Common myeloid progenitor, CD34-positive (primary cell): Measurements from ENCODE around the gene BBS2. TPM values are rescaled to one million over a fixed set of nuclear protein-coding genes. Genes with fewer than 3 reads are reported as not detected.

ENCODE experiments used
- CTCF ChIA-PET: fragments of 350-600 bp; sonication (Branson Sonifier 250); formaldehyde crosslinking; loops from one replicate; lab custom pipeline; 2021; ENCODE audit warnings: antibody characterized with exemption; lab: Charles Lee
- POLR2A ChIA-PET: fragments of 350-600 bp; sonication (Branson Sonifier 250); formaldehyde crosslinking; loops from one replicate; lab custom pipeline; 2021; ENCODE audit warnings: antibody characterized with exemption; lab: Charles Lee
- DNase-seq, 3 donors: peaks; one replicate each; pipeline versions ENCODE4 v3.0.0 to v3.0.0-alpha.2; 2013
- H3K27ac ChIP-seq, 2 experiments: 1 replicate in 1 of 2; 2 replicates in 1 of 2; pipeline ENCODE4 v1.7.0; 2013; ENCODE audit warnings: inconsistent platforms in 2 of 2, low read length in 2 of 2, mild to moderate bottlenecking in 2 of 2, low read depth in 1 of 2, moderate library complexity in 1 of 2; ENCODE audit not compliant: severe bottlenecking in 2 of 2, insufficient read depth in 1 of 2, poor library complexity in 1 of 2
- H3K27me3 ChIP-seq, 5 experiments: replicated peaks in 2 of 5; 1 replicate in 3 of 5; 2 replicates in 2 of 5; pipeline versions ENCODE4 v1.6.1 to v1.7.0; 2013; ENCODE audit warnings: low read length in 4 of 5, mild to moderate bottlenecking in 2 of 5, moderate library complexity in 2 of 5, inconsistent platforms in 1 of 5; ENCODE audit not compliant: insufficient read depth in 5 of 5, control insufficient read depth in 4 of 5
- H3K36me3 ChIP-seq, 4 experiments: 1 replicate in 2 of 4; 2 replicates in 2 of 4; pipeline versions ENCODE4 v1.6.1 to v1.7.0; 2013; ENCODE audit warnings: low read length in 3 of 4, control low read depth in 1 of 4, mild to moderate bottlenecking in 1 of 4; ENCODE audit not compliant: control insufficient read depth in 4 of 4, insufficient read depth in 4 of 4
- H3K4me1 ChIP-seq, 4 experiments: 1 replicate in 3 of 4; 2 replicates in 1 of 4; pipeline versions ENCODE4 v1.6.1 to v1.7.1; 2013; ENCODE audit warnings: low read length in 3 of 4, mild to moderate bottlenecking in 3 of 4, control low read depth in 1 of 4, inconsistent platforms in 1 of 4, moderate library complexity in 1 of 4; ENCODE audit not compliant: control insufficient read depth in 4 of 4, insufficient read depth in 4 of 4; ENCODE audit errors: control extremely low read depth in 1 of 4
- H3K4me3 ChIP-seq, 7 experiments: 1 replicate in 4 of 7; 2 replicates in 3 of 7; pipeline versions ENCODE4 v1.5.1 to v1.7.0; 2013; ENCODE audit warnings: mild to moderate bottlenecking in 7 of 7, low read length in 6 of 7, moderate library complexity in 6 of 7, inconsistent platforms in 2 of 7, low read depth in 2 of 7, control low read depth in 1 of 7; ENCODE audit not compliant: insufficient read depth in 4 of 7, control insufficient read depth in 1 of 7; ENCODE audit errors: extremely low read depth in 1 of 7
- H3K9me3 ChIP-seq, 5 experiments: 1 replicate in 4 of 5; 2 replicates in 1 of 5; pipeline versions ENCODE4 v1.6.1 to v1.7.1; 2013; ENCODE audit warnings: low read length in 4 of 5, mild to moderate bottlenecking in 2 of 5, inconsistent platforms in 1 of 5, low read depth in 1 of 5, moderate library complexity in 1 of 5; ENCODE audit not compliant: control insufficient read depth in 4 of 5, insufficient read depth in 2 of 5; ENCODE audit errors: control extremely low read depth in 1 of 5
- WGBS: methylation state at CpG from one replicate; pipeline ENCODE4 v1.1.5; 2013; ENCODE audit not compliant: insufficient coverage; 5-methylcytosine and 5-hydroxymethylcytosine counted together
- polyA plus RNA-seq: library from polyadenylated mRNA; unstranded; fragments of 120-200 nt; gene quantifications from one replicate; pipeline ENCODE4 v1.2.1, GENCODE V29; 2013

Gene BBS2
- 54.7 TPM for polyA plus RNA-seq

- H3K27ac ChIP-seq: peak within 1 kb of the TSS; percentile 58 to 72
- under 1% methylated on average over 53 of the region's 65 CpGs for WGBS
- H3K9me3 ChIP-seq: no peaks in the 10 kb centered on the region
- POLR2A ChIA-PET: no interaction called here
- no peaks in the 10 kb centered on the region for H3K36me3 ChIP-seq
- peak within 1 kb of the TSS; percentile 88 to 98 (median 96) for H3K4me3 ChIP-seq
- peak; percentile 84 to 94 (median 93) for DNase-seq
- CTCF ChIA-PET: interaction anchor here (1.0 to 2.0 kb wide), 3 partner anchors 45 to 84 kb away, joined by 3 to 5 read pairs (median 4); partner anchors contain the start of gene MT4
- peaks cover 4 to 14% (median 9%) of the 10 kb centered on the region in 4 experiments for H3K4me1 ChIP-seq
- no peaks in the 10 kb centered on the region for H3K27me3 ChIP-seq
Measured at GRCh38 chr16:56519459-56520250, at the start of gene BBS2. Gene BBS2 (minus strand): TSS chr16:56520024. CDS start chr16:56519862, 162 bp downstream.

DNA sequence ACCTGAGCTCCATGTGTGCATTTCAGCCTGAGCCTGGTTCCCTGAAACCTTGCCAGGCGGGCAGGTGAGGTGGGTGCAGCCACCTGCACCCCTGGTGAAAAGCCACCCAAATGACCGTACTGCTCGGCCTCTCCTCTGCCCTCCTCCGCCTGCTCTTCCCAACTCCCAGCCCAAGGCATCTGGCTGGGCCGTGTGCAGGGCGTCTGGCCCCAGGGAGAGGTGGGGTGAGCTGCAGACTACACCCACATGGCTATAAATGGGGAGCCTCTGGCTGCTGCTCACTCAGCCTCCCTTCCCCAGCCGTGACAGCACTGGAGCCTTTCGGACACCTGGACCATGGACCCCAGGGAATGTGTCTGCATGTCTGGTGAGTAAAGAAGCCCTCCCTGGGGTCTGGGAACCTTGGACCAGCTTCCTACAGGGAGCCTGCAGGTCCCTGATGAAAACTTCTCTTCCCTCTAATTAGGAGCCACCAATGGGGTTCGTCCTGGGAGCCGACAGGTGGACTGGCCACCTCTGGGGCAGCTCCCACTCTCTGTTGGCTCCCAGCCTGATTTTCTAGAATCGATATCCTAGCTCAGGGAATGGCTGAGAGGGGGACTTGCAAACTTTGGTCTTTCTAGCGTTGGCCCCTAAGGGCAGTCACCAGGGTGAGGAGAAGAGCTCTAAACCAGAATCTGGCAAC lies 45.1 kb upstream of the BBS2 start, which contains the start of gene MT4:
Gene MT4, plus strand, starts transcription at position 281 of the 685 bp plus-strand sequence. Its CDS starts 56 bp downstream, at position 337.
- ChIA-PET CTCF (interaction anchor here (1.9 kb wide), 1 partner anchor 46 kb away, joined by 4 read pairs; no protein-coding TSS in a partner anchor), POLR2A (no interaction called here)
- DNase-seq: no peak
- H3K9me3 ChIP-seq: no peaks in the 10 kb centered on the region
- peaks cover 0 to 13% (median 0%) of the 10 kb centered on the region in 5 experiments for H3K27me3 ChIP-seq
- no peaks in the 10 kb centered on the region for H3K36me3 ChIP-seq
- 91% methylated on average over 9 of the region's 12 CpGs for WGBS
- H3K27ac ChIP-seq: no peak within 1 kb of the TSS
- H3K4me3 ChIP-seq: no peak within 1 kb of the TSS
- no peaks in the 10 kb centered on the region for H3K4me1 ChIP-seq

DNA sequence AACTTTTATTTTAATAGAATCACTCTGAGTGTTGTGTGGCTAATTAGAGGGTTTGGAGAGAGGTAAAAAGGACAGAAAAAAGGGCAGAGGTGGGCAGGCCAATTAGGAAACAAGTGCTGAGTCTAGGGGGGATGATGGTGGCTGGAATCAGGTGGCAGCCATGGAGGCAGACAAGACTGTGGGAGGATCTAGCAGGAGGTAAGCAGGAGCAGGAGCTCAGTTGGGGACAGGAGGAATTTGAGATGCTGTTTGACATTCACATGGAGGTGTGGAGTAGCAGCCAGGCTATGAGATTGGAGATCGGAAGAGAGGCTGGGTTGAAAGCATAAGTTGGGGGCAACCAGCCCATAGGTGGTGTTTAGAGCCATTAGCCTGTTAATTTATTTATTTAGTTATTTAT lies 41.3 kb upstream of the BBS2 start:
- POLR2A ChIA-PET: no interaction called here
- no peaks in the 10 kb centered on the region for H3K4me1 ChIP-seq
- H3K4me3 ChIP-seq: no peak overlapping the region
- no peak overlapping the region for H3K27ac ChIP-seq
- 100% methylated on average over 1 of the region's 1 CpG for WGBS
- no peak for DNase-seq
- no peaks in the 10 kb centered on the region for H3K9me3 ChIP-seq
- H3K36me3 ChIP-seq: no peaks in the 10 kb centered on the region
- peaks cover 0 to 7% (median 0%) of the 10 kb centered on the region in 5 experiments for H3K27me3 ChIP-seq
- CTCF ChIA-PET: interaction anchor here (0.9 to 1.5 kb wide), 3 partner anchors 15 to 45 kb away, joined by 3 to 5 read pairs (median 4); no protein-coding TSS in a partner anchor

- ChIA-PET POLR2A (no interaction called here), CTCF (interaction anchor here (0.7 to 1.5 kb wide), 3 partner anchors 15 to 32 kb away, joined by 3 to 5 read pairs (median 3); no protein-coding TSS in a partner anchor)
- Histone ChIP-seq H3K36me3 (no peaks in the 10 kb centered on the region), H3K9me3 (no peaks in the 10 kb centered on the region), H3K4me3 (no peak overlapping the region), H3K27me3 (peaks cover 0 to 10% (median 0%) of the 10 kb centered on the region in 5 experiments), H3K27ac (no peak overlapping the region), H3K4me1 (no peaks in the 10 kb centered on the region)
- 100% methylated on average over 1 of the region's 1 CpG for WGBS
- DNase-seq: no peak
Measured at GRCh38 chr16:56560447-56560846, 40.6 kb upstream of the BBS2 start.

GRCh38 chr16:56559109-56559508 lies 39.3 kb upstream of the BBS2 start:
- DNase-seq: no peak
- H3K4me3 ChIP-seq: no peak overlapping the region
- no peaks in the 10 kb centered on the region for H3K4me1 ChIP-seq
- ChIA-PET CTCF (no interaction called here), POLR2A (no interaction called here)
- 100% methylated on average over 2 of the region's 4 CpGs for WGBS
- H3K9me3 ChIP-seq: no peaks in the 10 kb centered on the region
- H3K27me3 ChIP-seq: peaks cover 0 to 8% (median 0%) of the 10 kb centered on the region in 5 experiments
- H3K27ac ChIP-seq: no peak overlapping the region
- H3K36me3 ChIP-seq: no peaks in the 10 kb centered on the region

GRCh38 chr16:56558024-56558747 lies 38.4 kb upstream of the BBS2 start:
- Histone ChIP-seq H3K27me3 (peaks cover 0 to 11% (median 0%) of the 10 kb centered on the region in 5 experiments), H3K9me3 (no peaks in the 10 kb centered on the region), H3K36me3 (no peaks in the 10 kb centered on the region), H3K4me3 (no peak overlapping the region), H3K27ac (no peak overlapping the region), H3K4me1 (no peaks in the 10 kb centered on the region)
- ChIA-PET POLR2A (no interaction called here), CTCF (no interaction called here)
- 89% methylated on average over 7 of the region's 8 CpGs for WGBS
- DNase-seq: no peak
